GM10266 (cell line): Measurements from ENCODE around the gene HCFC2.

Source experiments
- DNase-seq: peaks from one replicate; pipeline ENCODE4 v3.0.0; 2012; ENCODE audit errors: extremely low spot score
- TF ChIP-seq, protein P1 (sequence below): IDR thresholded peaks from 2 replicates; pipeline ENCODE4 v1.5.1; 2012; ENCODE audit warnings: mild to moderate bottlenecking, low read depth; ENCODE audit not compliant: control insufficient read depth, insufficient read depth; ENCODE audit errors: missing control alignments

The HCFC2 gene

DNA sequence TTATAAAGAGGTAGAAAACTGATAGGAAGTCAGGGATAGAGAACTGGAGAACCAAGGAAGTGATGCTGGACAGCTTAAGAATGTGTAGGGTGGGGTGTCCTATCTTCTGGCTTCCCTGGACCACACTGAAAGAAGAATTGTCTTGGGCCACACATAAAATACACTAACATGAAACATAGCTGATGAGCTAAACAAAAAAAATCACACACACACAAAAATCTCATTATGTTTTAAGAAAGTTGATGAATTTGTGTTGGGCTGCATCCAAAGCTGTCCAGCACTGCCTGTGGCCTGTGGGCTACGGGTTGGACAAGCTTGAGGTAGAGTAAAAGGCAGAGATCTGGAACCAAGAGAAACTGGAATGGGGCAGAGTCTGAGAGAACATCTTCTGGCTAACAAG lies 21.8 kb upstream of the HCFC2 start:
- TF ChIP-seq, protein P1, sequence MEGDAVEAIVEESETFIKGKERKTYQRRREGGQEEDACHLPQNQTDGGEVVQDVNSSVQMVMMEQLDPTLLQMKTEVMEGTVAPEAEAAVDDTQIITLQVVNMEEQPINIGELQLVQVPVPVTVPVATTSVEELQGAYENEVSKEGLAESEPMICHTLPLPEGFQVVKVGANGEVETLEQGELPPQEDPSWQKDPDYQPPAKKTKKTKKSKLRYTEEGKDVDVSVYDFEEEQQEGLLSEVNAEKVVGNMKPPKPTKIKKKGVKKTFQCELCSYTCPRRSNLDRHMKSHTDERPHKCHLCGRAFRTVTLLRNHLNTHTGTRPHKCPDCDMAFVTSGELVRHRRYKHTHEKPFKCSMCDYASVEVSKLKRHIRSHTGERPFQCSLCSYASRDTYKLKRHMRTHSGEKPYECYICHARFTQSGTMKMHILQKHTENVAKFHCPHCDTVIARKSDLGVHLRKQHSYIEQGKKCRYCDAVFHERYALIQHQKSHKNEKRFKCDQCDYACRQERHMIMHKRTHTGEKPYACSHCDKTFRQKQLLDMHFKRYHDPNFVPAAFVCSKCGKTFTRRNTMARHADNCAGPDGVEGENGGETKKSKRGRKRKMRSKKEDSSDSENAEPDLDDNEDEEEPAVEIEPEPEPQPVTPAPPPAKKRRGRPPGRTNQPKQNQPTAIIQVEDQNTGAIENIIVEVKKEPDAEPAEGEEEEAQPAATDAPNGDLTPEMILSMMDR, result no peak
- no peak for DNase-seq

GRCh38 chr12:104044158-104044557 lies 20.2 kb upstream of the HCFC2 start:
- TF ChIP-seq, protein P1, result no peak
- no peak for DNase-seq

DNA sequence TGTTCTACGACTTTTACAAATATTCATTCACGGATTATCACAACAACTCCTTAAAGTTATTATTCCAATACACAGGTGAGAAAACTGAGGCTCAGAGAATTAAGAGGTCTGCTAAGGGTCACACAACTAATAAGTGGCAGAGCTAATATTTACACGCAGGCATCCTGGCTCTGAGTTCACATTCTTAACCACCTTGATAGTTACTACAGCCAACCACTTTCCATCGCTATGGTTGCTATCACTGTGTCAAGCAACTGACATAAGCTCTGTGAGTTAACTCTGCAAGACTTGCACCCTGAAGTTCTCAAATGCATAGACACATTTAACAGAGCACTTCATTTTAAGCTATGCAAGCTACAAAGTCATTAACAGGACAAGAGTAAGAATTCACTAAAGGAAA lies 18.0 kb upstream of the HCFC2 start:
- TF ChIP-seq, protein P1, result no peak
- no peak for DNase-seq

DNA sequence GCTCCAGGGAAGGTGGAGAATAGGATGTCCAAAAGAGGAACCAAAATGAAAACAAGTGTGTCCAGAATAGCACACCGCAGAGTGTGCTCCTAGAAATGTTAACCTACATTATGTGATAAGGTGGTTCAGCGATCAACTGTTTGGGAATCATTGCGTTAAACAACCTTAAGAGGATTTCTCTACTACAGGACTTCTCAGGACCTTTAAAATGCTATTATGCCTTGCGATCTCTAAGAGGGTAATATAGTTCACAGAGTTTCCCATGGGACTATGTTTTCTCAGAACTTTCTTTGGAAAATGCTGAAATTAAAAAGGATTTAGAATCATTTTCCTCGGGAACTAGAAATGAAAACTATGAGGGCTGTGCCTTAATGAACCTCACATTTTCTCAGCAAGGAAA lies 16.2 kb upstream of the HCFC2 start:
- no peak for DNase-seq
- TF ChIP-seq, protein P1, result no peak

GRCh38 chr12:104048811-104049210 lies 15.5 kb upstream of the HCFC2 start:
- DNase-seq, result no peak
- TF ChIP-seq, protein P1, result no peak

DNA sequence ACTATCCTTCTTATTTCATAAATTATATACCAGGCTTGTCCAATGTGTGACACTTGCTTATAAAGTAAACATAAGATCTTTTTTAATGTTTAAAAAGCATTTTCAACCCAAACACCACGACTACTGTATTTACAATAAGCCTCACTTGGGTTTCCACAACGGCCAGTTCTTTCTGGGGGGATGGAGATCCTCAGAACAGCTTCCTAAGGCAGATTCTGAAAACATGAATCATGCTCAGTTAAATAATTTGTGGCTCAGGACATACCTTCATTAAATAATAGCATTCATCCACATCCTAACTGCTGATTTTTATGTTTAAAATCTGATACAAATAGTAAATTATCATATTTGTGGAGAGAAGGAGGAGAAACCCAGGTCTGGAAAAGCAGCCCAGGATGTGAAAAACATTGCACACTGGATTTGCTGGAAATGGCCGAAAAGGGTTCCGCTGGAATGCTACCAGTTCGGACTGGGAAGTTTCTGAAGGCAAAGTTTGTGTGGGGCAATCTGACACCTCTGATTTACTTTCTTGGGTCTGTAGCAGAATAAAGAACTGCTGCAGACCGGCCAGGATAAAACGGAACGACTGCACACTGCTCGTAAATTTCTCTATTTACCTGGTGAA lies 14.9 kb upstream of the HCFC2 start:
- DNase-seq, result no peak
- TF ChIP-seq, protein P1, result no peak

- DNase-seq, result no peak
- TF ChIP-seq, protein P1, result no peak
Measured at GRCh38 chr12:104049903-104050356, 14.4 kb upstream of the HCFC2 start, which contains the start of gene GLT8D2. Gene GLT8D2, minus strand, starts transcription at chr12:104050187. Its CDS starts 30,539 bp downstream, at chr12:104019648.
